GM19239 (cell line): ENCODE measurements around the gene PLXNC1.

ENCODE experiments used
- DNase-seq: peaks from one replicate; pipeline ENCODE4 v3.0.0; 2011; ENCODE audit warnings: low spot score; ENCODE audit not compliant: insufficient read length
- FAIRE-seq: peaks from 2 replicates; lab custom pipeline; 2011; peaks lifted over from hg19 to GRCh38; lab: Jason Lieb, UNC

The PLXNC1 gene

DNA sequence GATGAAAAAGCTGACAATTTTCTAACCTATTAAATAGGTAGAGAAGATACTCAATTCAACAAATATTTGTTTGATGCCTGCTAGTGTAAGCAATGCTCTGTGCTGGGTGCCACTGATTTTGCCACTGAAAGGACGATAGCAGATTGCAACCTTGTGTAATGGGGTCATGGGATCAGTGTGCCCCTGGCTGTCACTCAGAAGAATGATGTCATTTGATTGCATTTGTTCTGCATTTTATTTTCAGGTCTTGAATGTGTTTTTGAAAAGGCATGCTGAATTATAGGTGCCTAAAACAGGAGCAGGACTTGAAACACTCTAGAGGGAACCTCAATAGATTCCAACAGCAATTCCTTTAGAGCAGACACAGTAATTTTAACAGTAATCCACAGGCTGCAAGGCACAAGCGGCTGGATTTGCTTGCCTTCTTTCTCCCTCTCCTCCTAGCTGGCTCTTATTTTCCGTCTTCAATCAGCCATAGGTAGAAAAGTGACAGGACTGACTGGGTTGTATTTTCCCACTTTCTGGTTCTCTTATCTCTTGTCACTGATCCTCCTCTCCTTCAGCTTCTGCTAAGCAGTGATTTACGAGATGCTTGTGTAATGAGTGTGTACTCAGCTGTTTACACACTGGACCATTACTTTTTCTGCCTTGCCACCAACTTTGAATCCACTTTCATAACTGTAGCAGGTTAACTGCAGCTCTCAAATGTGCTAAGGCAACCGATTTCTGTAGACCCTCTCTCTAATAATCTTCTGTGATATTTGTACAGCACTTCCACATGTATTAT, 4.1 kb downstream of the PLXNC1 start:
- FAIRE-seq (peak; percentile 77), DNase-seq (no peak)

DNA sequence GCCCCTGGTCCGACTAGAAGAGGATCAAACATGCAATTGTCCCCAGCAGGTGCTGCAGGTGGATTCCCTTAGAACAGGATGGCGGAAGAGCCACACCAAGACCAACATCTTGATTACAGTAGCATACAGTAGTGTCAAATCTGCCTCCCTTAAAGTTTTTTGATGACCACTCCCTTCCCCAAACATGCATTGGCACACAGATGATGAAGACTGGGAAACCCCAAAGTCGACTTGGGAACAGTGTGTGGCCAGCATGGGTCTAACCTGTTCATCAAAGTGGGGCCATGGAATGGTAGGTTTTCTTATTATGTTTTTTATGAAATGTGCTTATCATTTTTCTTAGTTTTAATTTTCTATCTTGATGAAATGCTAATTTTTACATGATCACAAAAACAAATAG, 8.8 kb downstream of the PLXNC1 start:
- FAIRE-seq (no peak), DNase-seq (no peak)

DNA sequence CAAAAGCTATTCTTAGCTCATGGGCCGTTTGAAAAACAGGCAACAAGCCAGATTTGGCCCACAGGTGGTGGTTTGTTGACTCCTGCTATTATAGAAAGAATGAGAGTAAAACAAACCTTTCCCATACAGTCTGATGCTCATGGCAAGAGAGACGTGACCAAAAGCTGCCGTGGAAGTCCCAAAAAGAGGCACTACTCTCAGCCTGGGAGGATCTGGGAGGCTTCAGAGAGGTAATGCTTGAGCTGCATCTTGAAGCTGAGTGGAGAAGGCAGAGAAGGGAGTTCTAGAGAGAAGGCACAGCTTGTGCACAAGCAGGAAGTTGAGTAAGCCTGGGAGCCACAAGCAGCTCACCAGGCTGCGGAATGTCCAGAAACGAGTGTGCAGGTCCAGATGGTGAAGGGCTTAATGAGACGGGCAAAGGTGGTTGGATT, 9.6 kb downstream of the PLXNC1 start:
- peak; percentile 97 for FAIRE-seq
- peak; percentile 18 for DNase-seq

DNA sequence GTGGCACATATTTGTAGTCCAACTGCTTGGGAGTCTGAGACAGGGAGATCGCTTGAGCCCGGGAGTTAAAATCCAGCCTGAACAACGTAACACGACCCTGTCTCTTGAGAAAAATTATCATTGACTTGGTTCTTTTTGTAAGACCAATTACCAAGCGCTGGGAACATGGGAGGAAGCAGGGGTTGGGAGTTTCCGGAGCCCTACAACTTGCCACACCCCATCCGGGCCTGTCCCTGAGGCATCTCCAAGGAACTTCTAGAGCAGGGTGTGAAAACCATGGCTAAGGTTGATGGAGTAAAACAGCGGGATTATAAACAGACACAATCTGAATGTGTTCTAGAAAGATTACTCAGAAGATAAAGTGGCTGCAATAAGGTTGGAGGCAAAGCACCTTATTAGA, 10.3 kb downstream of the PLXNC1 start:
- DNase-seq, result no peak
- peak; percentile 67 for FAIRE-seq

DNA sequence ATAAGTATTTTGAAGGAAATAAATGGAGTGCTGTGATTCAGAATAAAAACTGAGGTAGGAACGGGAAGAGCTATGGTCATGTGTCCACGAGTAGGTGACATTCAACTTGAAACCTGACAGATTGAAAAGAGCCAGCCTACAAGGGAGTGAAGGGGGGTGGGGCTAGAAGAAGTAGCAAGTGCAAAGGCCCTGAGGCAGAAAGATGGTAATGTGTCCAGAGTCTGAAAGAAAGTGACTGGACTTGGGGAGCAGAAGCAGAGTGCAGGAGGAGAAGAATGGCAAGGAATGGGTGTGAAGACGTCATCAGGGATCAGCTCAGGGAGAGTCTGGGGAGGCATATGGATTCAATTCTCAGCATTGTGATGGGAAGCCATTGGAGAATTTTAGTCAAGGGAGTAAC, 13.7 kb downstream of the PLXNC1 start:
- FAIRE-seq (no peak), DNase-seq (no peak)

DNA sequence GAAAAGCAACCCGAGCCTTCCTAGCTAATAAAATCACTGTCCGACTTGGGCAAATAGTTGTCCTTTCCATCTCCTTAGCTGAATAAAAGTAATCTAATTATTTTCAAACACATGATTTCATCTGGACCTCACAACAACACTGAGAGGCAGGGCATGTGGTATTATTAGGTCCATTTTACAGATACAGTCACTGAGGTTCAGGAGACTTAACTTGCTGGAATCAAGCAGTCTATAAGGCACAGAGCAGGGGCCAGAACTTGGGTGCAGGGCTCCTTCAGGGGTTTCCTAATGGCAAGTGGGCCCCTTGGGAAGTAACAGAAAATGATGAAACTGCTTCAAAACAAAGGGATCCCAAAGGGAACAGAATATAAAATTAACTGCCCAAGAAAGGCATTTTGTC, 15.5 kb downstream of the PLXNC1 start:
- FAIRE-seq (no peak), DNase-seq (no peak)

DNA sequence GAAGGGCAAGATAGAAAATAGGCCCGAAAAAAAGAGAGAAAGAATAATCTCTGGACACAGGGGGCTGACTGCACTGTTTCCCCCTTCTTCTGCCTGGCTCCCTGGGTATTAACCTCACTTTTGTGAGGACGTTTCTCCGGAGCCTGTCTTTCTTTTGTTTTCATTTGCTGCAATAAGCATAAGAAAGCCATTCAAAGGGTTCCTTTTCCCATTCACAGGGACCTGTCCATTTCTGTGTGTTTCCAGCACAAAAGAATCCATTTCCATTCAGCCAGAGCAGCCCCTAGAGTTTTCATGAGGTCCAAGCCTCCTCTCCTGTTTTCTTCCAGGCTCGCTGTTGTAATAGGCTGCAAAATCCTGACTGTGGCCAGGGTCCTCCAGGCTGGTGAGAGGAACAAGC, 16.8 kb downstream of the PLXNC1 start:
- FAIRE-seq (no peak), DNase-seq (no peak)

DNA sequence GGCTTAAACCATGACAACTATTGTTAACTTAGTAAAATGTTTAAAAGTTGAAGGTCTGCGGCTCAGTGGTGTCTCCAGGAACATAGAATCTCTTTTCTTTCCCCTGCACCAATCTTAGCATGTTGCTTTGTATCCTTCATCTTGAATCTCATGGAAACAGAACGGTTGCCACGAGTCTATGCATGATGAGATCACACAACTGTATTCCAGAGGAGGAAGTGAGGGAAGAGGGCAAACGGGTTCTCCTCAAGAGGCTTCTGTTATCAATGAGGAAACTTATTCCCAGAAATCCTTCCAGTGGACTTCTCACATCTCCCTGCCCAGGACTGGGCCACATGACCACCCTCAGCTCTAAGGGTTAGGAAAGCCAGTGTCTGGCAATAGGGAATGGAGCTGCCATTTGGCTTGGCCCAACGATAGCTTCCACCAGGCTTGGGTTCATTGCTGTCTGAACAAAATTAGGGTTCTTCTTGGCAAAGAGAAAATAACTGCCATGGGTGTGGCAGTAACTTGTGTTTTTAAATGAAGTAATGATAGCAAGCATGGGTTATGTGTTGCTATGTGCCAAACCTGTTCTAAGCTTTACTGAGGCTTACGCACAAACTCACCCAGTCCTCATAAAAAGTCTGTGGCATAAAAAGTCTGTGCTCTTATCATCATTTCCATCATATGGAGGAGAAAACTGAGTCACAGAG, 17.4 kb downstream of the PLXNC1 start:
- DNase-seq (no peak), FAIRE-seq (no peak)

DNA sequence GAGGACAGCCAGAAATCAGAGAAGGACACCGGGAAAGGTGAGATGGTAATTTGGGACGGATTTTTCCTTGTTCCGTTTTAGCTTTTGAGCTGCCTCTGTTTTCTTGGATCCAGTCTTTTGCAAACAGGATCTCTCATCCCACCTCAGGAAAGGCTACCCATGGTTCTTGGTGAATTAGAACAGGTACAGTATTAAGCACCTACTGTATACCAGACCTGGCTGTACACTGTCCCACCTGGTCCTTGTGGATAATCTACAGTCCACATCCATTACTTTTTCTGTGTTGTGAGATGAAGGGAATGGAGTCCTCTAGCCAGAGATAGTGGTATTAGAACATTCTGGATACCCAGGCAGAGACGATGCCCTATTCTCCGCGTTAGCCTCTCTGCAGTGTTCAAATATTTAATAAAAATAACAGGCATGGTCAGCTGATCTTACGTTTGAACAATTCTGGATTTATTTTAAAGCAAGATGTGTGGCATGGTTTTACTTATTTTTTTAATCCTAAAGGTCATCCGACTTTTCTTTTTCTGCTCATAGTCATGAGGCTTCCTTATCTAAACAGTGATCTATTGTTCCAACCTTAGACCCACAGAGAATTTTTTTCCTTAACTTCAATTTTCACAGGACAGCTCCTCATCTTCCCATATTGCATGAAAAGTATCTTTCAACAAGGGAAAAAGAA, 18.8 kb downstream of the PLXNC1 start:
- DNase-seq (no peak), FAIRE-seq (no peak)

DNA sequence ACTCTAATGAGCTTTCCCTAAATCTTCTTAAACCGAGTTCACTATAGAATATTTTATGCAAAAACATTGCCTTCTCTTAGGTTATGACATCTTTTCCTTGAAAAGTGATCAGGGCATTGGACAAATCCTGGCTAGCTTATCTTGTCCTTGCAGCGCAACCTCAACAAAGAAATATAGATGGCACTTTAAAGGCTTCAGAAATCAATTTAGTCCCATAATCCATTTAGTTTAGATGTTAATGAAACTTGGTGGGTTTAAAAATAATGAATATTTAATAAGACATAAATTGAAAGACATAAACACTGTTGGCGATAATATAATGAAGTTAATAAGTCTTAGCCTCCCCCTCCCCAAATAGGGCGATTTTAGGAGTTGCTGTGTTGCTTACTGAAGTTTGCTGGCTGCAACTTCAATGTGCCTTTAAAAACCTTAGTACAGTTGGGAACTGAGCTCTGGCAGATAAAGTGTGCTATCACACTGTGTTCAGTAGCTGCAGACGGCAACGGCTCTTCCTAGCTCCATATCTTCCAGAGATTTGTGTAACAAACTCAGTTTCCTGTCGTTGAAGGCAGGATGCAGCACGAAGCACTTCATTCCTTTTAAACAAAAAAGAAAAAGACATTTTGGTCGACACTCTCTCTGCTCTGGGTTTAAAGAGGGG, 19.5 kb downstream of the PLXNC1 start:
- no peak for FAIRE-seq
- DNase-seq, result no peak

DNA sequence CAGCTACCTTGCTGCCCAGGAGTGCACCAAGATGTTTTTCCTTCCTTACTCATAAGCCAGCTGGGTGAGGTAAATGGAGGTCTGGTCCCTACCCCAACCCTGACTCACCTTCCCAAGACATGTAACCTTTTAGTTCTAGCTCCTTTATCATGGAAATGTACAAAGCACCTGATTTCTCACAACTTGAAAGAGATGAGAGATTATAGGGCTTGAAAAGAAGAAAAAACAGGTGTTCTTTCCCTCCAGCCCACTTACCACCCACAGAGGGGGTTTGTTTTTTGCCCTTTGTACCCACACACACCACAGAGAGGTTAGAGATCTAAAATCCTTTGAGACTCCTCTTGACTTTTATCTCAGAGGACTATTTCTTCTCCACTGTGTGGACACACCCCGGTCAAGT, 21.1 kb downstream of the PLXNC1 start:
- no peak for FAIRE-seq
- no peak for DNase-seq

DNA sequence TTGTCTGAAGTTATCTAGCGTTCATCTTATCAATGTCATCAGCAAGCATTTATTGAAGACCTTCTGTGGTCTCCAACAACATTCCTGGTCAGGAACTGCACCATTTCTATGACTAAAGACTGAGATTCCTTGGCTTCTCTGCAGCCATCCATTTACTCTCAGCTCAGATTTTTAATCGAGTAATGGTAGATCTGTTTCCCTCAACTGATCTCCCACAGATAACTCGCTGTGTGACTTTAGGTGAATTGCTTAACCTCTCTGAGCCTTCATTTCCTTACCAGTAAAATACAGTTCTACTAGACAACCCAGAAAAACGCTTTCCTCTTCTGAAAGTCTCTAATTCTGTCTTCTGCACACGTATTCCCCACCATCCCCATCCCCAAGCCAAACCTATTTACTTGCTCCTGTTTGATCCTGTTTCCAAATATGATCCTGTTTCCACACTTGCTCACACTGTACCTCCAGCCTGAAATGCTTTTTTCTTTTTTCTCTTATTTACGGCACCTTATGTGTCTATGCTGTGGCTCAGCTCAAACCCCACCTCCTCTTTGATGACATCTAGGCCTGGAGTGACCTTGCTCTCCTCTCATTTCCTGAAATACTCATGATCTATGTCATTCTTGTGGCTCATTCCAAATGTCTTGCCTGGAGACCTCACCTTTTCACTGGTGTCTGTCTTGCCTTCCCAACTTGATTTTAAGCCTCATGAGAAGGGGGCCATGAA, 21.8 kb downstream of the PLXNC1 start:
- FAIRE-seq, result no peak
- no peak for DNase-seq

DNA sequence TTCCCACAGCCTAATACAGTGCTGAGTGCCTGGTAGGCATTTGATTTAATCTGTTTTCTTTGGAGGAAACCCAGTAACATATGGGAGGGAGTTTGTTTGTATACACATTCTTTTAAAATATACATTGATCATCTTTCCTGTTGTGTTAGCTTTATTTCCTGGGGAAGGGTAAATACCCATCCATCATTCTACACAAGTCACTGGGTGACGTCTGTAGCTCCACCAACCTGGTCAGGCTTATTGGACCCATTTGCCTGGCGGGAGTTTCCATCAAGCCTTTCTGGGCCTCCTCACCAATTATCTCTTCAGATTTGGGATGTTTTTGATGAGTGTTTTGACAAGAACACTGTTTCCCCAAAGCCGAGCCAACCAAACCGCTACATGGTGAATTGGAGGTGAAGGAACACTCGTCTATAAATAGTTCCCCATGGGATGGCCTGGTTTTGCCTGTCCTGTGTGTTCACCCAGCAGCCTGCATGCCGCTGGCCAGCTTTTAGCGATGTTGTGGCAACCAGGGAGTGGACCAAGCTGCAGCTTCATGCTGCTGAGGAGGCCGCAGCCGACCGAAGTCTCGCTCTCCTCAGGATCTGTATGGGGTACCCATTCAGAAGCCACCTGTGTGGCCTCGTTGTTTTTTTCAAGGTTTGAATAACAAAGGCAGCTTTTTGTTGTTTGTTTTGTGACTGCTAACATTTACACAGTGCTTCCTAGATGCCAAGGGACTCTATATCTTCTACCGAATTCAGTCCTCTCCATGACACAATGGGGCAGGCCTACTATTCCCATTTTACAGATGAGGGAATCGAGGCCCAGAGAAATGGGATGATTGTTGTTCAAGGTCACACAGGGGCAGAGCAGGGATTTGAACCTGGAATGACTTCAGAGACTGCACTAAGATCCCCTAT, 22.6 kb downstream of the PLXNC1 start:
- DNase-seq, result no peak
- FAIRE-seq, result no peak

DNA sequence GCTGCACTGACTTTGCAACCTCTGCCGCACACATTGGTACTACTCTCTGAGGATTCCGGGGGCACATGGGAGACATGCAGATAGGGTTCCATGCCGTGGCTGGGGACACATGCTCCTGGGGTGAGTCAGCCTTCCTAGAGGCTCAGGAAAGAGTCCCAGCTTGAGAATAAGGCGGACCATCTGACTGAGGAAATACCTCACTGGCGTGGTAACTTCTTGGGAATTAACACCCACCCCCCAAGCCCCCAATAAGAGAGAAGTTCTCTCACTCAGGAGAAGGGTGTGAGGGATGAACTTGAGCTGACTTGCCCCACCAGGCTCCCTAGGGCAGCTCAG, 23.2 kb downstream of the PLXNC1 start:
- DNase-seq (no peak), FAIRE-seq (no peak)

DNA sequence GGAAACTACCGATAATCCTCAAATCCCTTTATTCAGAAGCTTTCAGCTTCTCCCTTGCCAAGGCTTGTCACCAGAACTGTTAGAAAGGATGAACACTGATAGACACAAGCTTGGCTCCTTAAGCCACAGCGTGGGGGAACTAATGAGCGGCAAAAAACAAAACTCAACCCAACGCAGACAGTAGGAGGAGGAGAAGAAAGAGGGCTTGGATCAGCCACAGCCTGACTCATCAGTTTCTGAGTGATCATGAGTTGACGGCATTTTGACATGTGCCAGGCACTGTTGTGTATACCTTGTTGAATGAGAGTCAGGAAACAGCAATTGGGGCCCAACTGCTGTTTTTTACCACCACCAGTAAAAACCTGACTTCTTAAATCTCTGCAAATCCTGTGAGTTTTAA, 23.7 kb downstream of the PLXNC1 start:
- FAIRE-seq (peak; percentile 73), DNase-seq (no peak)

DNA sequence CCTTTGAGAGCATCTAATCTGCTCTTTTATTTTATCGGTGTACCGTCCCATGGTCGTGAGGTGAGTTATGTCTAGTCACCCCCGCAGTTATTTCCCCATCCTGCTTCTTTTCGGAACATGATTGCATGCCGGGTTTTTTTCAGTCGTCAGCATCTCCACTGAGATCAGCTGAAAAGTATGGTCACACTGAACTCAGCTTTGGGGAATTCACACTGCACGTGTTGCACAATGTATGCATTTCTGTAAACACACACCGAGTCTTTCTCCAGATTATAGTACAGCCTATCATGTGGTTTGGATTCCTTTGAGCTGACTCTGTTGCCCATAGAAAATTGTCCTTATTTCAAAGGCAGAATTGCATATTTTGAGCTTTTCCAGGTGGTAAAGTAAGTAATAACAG, 24.6 kb downstream of the PLXNC1 start:
- DNase-seq (no peak), FAIRE-seq (no peak)

DNA sequence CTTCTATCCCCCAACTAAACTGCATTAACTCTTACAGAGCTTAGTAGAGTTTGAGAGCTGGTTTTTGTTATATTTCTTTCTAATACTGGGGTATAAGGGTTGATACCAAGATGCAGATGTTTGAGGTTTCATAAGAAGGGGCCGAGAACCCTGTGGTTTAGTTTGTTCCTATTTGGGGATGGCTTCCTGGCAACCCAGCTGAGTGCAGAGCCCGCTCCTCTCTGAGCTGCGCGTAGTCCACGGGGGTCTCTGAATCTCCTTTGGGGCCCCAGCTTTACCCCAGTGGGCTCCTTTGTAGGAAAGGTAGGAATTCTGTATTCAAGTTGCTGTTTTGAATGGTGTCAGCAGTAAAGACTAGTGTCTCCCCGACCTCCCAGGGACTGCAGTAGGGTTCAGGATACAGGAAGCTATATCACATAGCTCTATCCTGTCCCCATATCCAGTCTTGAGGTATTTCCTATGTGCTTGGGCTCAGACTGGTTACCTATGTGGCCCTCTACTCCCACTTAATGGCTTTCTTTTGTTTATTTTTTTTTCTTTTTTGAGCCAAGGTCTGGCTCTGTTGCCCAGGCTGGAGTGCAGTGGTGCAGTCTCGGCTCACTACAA, 25.4 kb downstream of the PLXNC1 start:
- FAIRE-seq, result peak; percentile 92
- DNase-seq, result peak; percentile 21

DNA sequence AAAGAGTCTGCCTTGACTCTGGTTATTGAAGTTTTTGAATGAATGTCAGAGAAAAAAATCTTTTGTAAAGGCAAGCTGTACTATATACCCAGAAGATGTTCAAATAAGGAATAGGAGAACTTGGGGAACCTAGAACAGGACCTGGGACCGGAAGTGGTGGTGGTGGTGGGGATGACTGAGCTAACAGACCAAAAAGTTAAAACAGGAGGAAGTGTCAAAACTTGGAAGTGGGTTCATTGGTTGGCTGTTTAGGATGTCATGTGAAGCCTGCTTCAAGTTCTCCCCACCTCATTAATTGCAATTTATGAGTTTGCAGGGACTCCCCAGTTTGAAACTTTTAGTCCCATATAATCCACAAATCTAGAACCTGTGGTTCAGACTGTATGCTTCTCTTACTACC, 26.2 kb downstream of the PLXNC1 start:
- no peak for DNase-seq
- FAIRE-seq, result peak; percentile 93
